MCF 10A (cell line): ENCODE results near the gene NPTX1. TPM values are rescaled to one million over a fixed set of nuclear protein-coding genes. Genes with fewer than 3 reads are reported as not detected.

Experiments used
- BruUV-seq: library from RNA; stranded (reverse); fragments of 400-500 nt; replicated peaks from 2 replicates; lab custom pipeline; 2021; lab: Mats Ljungman, UMichigan
- CTCF ChIA-PET: fragments of 300-600 bp; sonication (Branson Sonifier 250); formaldehyde crosslinking; extraction: SDS; loops from one replicate; lab custom pipeline; 2021; ENCODE audit warnings: antibody characterized with exemption, inconsistent platforms; lab: Yijun Ruan, JAX
- POLR2A ChIA-PET: fragments of 300-600, 350-650 bp; sonication (Branson Sonifier 250); formaldehyde crosslinking; extraction: SDS; loops from one replicate; lab custom pipeline; 2020; ENCODE audit warnings: antibody characterized with exemption, inconsistent platforms; lab: Yijun Ruan, JAX
- DNase-seq: peaks from one replicate; pipeline ENCODE4 v3.0.0-alpha.2; 2018; ENCODE audit not compliant: unreplicated experiment
- H3K27ac Mint-ChIP-seq: one replicate; pipeline ENCODE4 v1.8.0; 2022; ENCODE audit warnings: mild to moderate bottlenecking, low read depth, mixed read lengths; ENCODE audit not compliant: unreplicated experiment
- H3K27me3 Mint-ChIP-seq: one replicate; pipeline ENCODE4 v1.8.0; 2022; ENCODE audit warnings: mixed read lengths; ENCODE audit not compliant: insufficient read depth, unreplicated experiment
- H3K36me3 Mint-ChIP-seq: one replicate; pipeline ENCODE4 v1.8.0; 2022; ENCODE audit warnings: mild to moderate bottlenecking, moderate library complexity, mixed read lengths; ENCODE audit not compliant: insufficient read depth, unreplicated experiment
- H3K4me1 Mint-ChIP-seq: one replicate; pipeline ENCODE4 v1.8.0; 2022; ENCODE audit warnings: mixed read lengths; ENCODE audit not compliant: insufficient read depth, unreplicated experiment
- H3K4me3 Mint-ChIP-seq: one replicate; pipeline ENCODE4 v1.8.0; 2022; ENCODE audit warnings: mild to moderate bottlenecking, moderate library complexity, mixed read lengths; ENCODE audit not compliant: unreplicated experiment
- H3K9me3 Mint-ChIP-seq: one replicate; pipeline ENCODE4 v1.8.0; 2022; ENCODE audit warnings: mixed read lengths; ENCODE audit not compliant: unreplicated experiment
- intact Hi-C: fragments of 100-400 bp; cut with micrococcal nuclease; formaldehyde crosslinking; loops from 2 replicates; pipeline ENCODE4 v1.14.1; 2022
- total RNA-seq: library from RNA; stranded (reverse); gene quantifications from 2 replicates; pipeline ENCODE4 v1.2.3, GENCODE V29; 2022
- TF ChIP-seq, protein P1 (sequence below): fragments of 200-600 bp; IDR thresholded peaks from one replicate; pipeline ENCODE4 v1.8.0; 2022; ENCODE audit warnings: antibody characterized with exemption, mild to moderate bottlenecking; ENCODE audit not compliant: unreplicated experiment

The NPTX1 gene
- total RNA-seq, 1 experiment from 2014 or later = not detected

GRCh38 chr17:80433916-80434666 is 42.3 kb downstream of the NPTX1 start:
- Mint-ChIP-seq H3K4me1 (no peaks in the 10 kb centered on the region), H3K27ac (no peak overlapping the region), H3K9me3 (no peaks in the 10 kb centered on the region), H3K27me3 (no peaks in the 10 kb centered on the region), H3K36me3 (no peaks in the 10 kb centered on the region), H3K4me3 (no peak overlapping the region)
- no peak for DNase-seq
- BruUV-seq = no TSS peak
- ChIA-PET CTCF (interaction anchor here (0.6 to 0.7 kb wide), 3 partner anchors 26 to 668 kb away, joined by 3 to 5 read pairs (median 3); no protein-coding TSS in a partner anchor), POLR2A (no interaction called here)
- intact Hi-C loops = no loop called here
- TF ChIP-seq, protein P1, sequence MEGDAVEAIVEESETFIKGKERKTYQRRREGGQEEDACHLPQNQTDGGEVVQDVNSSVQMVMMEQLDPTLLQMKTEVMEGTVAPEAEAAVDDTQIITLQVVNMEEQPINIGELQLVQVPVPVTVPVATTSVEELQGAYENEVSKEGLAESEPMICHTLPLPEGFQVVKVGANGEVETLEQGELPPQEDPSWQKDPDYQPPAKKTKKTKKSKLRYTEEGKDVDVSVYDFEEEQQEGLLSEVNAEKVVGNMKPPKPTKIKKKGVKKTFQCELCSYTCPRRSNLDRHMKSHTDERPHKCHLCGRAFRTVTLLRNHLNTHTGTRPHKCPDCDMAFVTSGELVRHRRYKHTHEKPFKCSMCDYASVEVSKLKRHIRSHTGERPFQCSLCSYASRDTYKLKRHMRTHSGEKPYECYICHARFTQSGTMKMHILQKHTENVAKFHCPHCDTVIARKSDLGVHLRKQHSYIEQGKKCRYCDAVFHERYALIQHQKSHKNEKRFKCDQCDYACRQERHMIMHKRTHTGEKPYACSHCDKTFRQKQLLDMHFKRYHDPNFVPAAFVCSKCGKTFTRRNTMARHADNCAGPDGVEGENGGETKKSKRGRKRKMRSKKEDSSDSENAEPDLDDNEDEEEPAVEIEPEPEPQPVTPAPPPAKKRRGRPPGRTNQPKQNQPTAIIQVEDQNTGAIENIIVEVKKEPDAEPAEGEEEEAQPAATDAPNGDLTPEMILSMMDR = no peak

DNA sequence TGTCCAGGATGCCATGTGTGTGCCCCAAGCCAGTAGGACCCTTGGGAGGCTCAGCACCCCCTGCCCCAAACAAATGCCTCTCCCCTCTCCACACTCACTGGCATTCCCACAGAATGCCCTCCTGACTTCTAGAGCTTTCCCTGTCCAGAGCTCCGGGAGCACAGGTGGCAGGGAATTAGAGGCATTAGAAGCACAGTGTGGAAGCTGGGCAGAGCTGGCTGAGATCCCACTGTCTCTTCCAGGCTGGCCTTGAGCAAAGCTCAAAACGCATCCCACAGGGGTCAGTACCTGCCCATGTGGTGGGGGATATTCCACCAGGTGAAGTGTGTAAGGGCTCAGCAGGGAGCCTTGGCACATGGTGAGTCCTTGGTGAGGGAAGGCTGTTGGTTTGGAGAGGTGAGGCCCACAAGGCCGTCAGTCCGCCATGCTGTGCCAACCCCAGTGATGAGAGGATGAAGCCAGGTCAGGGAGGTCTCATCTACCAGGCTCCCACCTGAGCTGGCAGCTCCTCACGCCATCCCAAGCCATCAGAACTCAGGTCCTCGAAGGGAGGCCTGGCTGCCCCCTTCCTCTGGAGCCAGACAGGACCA is 43.4 kb downstream of the NPTX1 start:
- DNase-seq = no peak
- Mint-ChIP-seq H3K27me3 (no peaks in the 10 kb centered on the region), H3K27ac (no peak overlapping the region), H3K4me1 (no peaks in the 10 kb centered on the region), H3K36me3 (no peaks in the 10 kb centered on the region), H3K9me3 (no peaks in the 10 kb centered on the region), H3K4me3 (no peak overlapping the region)
- intact Hi-C loops = no loop called here
- CTCF ChIA-PET = interaction anchor here (0.6 to 0.7 kb wide), 4 partner anchors 27 to 454 kb away, joined by 3 to 5 read pairs (median 3); no protein-coding TSS in a partner anchor
- BruUV-seq = no TSS peak
- POLR2A ChIA-PET = no interaction called here
- TF ChIP-seq, protein P1 = no peak

DNA sequence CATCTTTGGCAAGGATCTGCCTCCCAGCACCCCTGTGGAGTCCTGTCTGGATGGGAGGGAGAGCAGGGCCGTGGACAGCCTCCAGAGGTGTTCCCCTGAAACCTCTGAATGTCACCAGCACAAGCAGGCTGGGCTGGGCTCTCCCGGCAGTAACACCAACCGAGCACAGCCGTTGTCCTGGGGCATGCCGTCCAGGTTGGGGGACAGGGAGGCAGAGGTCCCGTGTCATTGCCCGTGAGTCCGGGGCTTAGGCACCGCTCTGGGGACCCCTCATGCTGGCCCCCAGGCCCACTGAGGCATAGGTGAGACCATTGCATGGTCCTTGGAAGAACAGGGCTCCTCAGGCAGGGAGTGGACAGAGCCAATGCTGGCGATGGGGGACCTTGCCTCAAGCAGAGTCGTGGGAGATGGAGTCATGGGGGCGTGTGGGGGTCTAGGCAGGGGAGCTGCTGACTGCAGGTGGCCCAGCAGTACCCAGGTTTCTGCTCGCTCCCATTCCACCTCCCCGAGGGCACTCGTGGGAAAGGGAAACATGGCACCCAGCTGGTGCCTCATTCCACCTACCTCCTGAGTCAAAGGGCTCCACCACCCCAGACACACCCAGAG is 44.0 kb downstream of the NPTX1 start:
- no peaks in the 10 kb centered on the region for H3K27me3 Mint-ChIP-seq
- no TSS peak for BruUV-seq
- CTCF ChIA-PET = interaction anchor here (0.6 to 0.7 kb wide), 2 partner anchors 187 to 556 kb away, joined by 3 read pairs; no protein-coding TSS in a partner anchor

More for the DNA sequence above, 44.0 kb downstream of the NPTX1 start:
- H3K27ac Mint-ChIP-seq = no peak overlapping the region
- POLR2A ChIA-PET = no interaction called here
- no peaks in the 10 kb centered on the region for H3K36me3 Mint-ChIP-seq
- TF ChIP-seq, protein P1 = no peak
- no peak for DNase-seq
- H3K4me1 Mint-ChIP-seq = no peaks in the 10 kb centered on the region
- H3K4me3 Mint-ChIP-seq = no peak overlapping the region
- H3K9me3 Mint-ChIP-seq = no peaks in the 10 kb centered on the region
- intact Hi-C loops = no loop called here
